PC-9 (cell line): ENCODE results near the gene RCOR1.

ENCODE experiments used
- EZH2 ChIP-seq: fragments of 200-600 bp; sonication (generic); IDR thresholded peaks from 2 replicates; pipeline ENCODE4 v1.8.0; 2017; ENCODE audit warnings: antibody characterized with exemption, low read depth
- TF ChIP-seq, protein P1 (sequence below): fragments of 200-600 bp; sonication (generic); conservative IDR thresholded peaks from 2 replicates; pipeline ENCODE4 v1.6.1; 2017; ENCODE audit warnings: mixed run types, antibody characterized with exemption, mild to moderate bottlenecking, moderate library complexity

DNA sequence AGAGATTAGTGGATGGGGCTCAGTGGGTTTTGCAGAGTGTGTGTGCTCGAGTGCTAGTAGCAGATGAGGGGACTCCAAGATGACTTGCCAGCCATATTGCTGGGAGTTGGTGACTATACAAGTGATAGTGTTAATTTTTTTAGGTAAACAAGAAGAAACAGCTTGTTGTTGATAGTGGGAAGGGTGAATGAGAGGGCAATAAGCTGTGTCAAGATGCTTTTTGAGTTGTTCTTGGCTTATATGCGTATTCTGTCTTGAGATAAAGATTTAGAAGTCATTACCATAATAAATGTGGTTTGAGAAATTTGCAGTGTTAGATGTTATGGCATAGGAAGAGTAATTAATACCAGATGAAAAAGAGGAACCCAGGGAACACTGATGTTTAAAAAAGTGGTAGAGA is 75.3 kb downstream of the RCOR1 start:
- TF ChIP-seq, protein P1, sequence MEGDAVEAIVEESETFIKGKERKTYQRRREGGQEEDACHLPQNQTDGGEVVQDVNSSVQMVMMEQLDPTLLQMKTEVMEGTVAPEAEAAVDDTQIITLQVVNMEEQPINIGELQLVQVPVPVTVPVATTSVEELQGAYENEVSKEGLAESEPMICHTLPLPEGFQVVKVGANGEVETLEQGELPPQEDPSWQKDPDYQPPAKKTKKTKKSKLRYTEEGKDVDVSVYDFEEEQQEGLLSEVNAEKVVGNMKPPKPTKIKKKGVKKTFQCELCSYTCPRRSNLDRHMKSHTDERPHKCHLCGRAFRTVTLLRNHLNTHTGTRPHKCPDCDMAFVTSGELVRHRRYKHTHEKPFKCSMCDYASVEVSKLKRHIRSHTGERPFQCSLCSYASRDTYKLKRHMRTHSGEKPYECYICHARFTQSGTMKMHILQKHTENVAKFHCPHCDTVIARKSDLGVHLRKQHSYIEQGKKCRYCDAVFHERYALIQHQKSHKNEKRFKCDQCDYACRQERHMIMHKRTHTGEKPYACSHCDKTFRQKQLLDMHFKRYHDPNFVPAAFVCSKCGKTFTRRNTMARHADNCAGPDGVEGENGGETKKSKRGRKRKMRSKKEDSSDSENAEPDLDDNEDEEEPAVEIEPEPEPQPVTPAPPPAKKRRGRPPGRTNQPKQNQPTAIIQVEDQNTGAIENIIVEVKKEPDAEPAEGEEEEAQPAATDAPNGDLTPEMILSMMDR = no peak
- no peak for TF ChIP-seq EZH2
